Right atrium auricular region (tissue), 2 donors: ENCODE data around the gene SKIC2. TPM values are rescaled to one million over a fixed set of nuclear protein-coding genes. Genes with fewer than 3 reads are reported as not detected.
A peak's percentile ranks its signal among the peaks of the same experiment; 100 is the strongest.

Experiments used
- DNase-seq: peaks from one replicate; pipeline ENCODE4 v3.0.0-alpha.2; 2019; ENCODE audit warnings: low spot score
- H3K27ac ChIP-seq, 2 donors: fragments of 200-600 bp; sonication (generic); 1 replicate in 1 of 2; 2 replicates in 1 of 2; pipeline ENCODE4 v1.5.1; 2016 to 2019
- H3K27me3 ChIP-seq, 2 donors: fragments of 200-600 bp; sonication (generic); one replicate each; pipeline versions ENCODE4 v1.5.1 to v1.6.0; 2017 to 2019
- H3K36me3 ChIP-seq: fragments of 200-600 bp; sonication (generic); one replicate; pipeline ENCODE4 v1.5.1; 2016
- H3K4me1 ChIP-seq, 2 donors: fragments of 200-600 bp; sonication (generic); one replicate each; pipeline versions ENCODE4 v1.5.1 to v1.6.0; 2017 to 2019
- H3K4me3 ChIP-seq, 2 donors: fragments of 200-600 bp; sonication (generic); 1 replicate in 1 of 2; 2 replicates in 1 of 2; pipeline ENCODE4 v1.5.1; 2017 to 2019; ENCODE audit warnings: mild to moderate bottlenecking in 1 of 2, moderate library complexity in 1 of 2
- H3K9me3 ChIP-seq, 2 donors: fragments of 200-600 bp; sonication (generic); one replicate each; pipeline ENCODE4 v1.5.1; 2019
- CTCF ChIP-seq, 2 donors: fragments of 200-600 bp; sonication (generic); IDR thresholded peaks; one replicate each; pipeline ENCODE4 v1.5.1; 2019; ENCODE audit warnings: antibody characterized with exemption in 2 of 2
- total RNA-seq, 2 donors: library from RNA; depleted of rRNA; stranded (reverse); fragments of >200 nt; gene quantifications; one replicate each; pipeline ENCODE4 v1.1.0, GENCODE V29; 2016

SKIC2 gene
- total RNA-seq, 2 donors from 2014 or later, result 18.7 to 31.6 TPM

- H3K4me3 ChIP-seq, result no peak overlapping the region
- peaks cover 0 to 15% of the 10 kb centered on the region in 2 donors for H3K4me1 ChIP-seq
- H3K36me3 ChIP-seq, result peaks cover 30% of the 10 kb centered on the region
- H3K9me3 ChIP-seq, result no peaks in the 10 kb centered on the region
- H3K27me3 ChIP-seq, result no peaks in the 10 kb centered on the region
- TF ChIP-seq CTCF (IDR thresholded peaks at IDR 0.05), result no peak
- no peak for DNase-seq
- no peak overlapping the region for H3K27ac ChIP-seq
Measured at GRCh38 chr6:31949926-31950548, 8.9 kb upstream of the SKIC2 start.

GRCh38 chr6:31952140-31952805 lies 6.7 kb upstream of the SKIC2 start:
- Histone ChIP-seq H3K4me3 (no peak overlapping the region), H3K36me3 (peaks cover 49% of the 10 kb centered on the region), H3K27ac (no peak overlapping the region), H3K4me1 (no peaks in the 10 kb centered on the region), H3K27me3 (no peaks in the 10 kb centered on the region), H3K9me3 (no peaks in the 10 kb centered on the region)
- peak; percentile 21 to 77 for TF ChIP-seq CTCF (IDR thresholded peaks at IDR 0.05)
- no peak for DNase-seq

- no peak for DNase-seq
- peaks cover 49% of the 10 kb centered on the region for H3K36me3 ChIP-seq
- no peak overlapping the region for H3K4me3 ChIP-seq
- no peak for TF ChIP-seq CTCF (IDR thresholded peaks at IDR 0.05)
- no peaks in the 10 kb centered on the region for H3K27me3 ChIP-seq
- H3K4me1 ChIP-seq, result peaks cover 0 to 4% of the 10 kb centered on the region in 2 donors
- H3K27ac ChIP-seq, result no peak overlapping the region
- H3K9me3 ChIP-seq, result no peaks in the 10 kb centered on the region
Measured at GRCh38 chr6:31952890-31953289, 6.1 kb upstream of the SKIC2 start.

GRCh38 chr6:31954511-31954910 lies 4.5 kb upstream of the SKIC2 start:
- no peak for TF ChIP-seq CTCF (IDR thresholded peaks at IDR 0.05)
- no peak overlapping the region for H3K4me3 ChIP-seq

GRCh38 chr6:31956796-31957195 lies 2.2 kb upstream of the SKIC2 start:
- Histone ChIP-seq H3K36me3 (peaks cover 51% of the 10 kb centered on the region), H3K4me3 (no peak overlapping the region), H3K4me1 (peaks cover 0 to 20% of the 10 kb centered on the region in 2 donors), H3K27ac (no peak overlapping the region), H3K27me3 (no peaks in the 10 kb centered on the region), H3K9me3 (no peaks in the 10 kb centered on the region)
- DNase-seq, result no peak
- TF ChIP-seq CTCF (IDR thresholded peaks at IDR 0.05), result no peak

More at GRCh38 chr6:31954511-31954910, 4.5 kb upstream of the SKIC2 start:
- no peak for DNase-seq
- no peaks in the 10 kb centered on the region for H3K27me3 ChIP-seq
- H3K27ac ChIP-seq, result no peak overlapping the region
- H3K9me3 ChIP-seq, result no peaks in the 10 kb centered on the region
- peaks cover 49% of the 10 kb centered on the region for H3K36me3 ChIP-seq
- H3K4me1 ChIP-seq, result peaks cover 0 to 15% of the 10 kb centered on the region in 2 donors
